HG02571 (cell line): ENCODE results near the gene ALOX15B.
"Not testable (repeated sequence)": the region's sequence is repeated elsewhere in the genome, so short reads cannot be mapped to it uniquely, and the experiment has no call there.

Experiments
- ATAC-seq: cut with Tn5 transposase; IDR thresholded peaks from one replicate; pipeline ENCODE4 v1.9.1; 2021; ENCODE audit warnings: mild to moderate bottlenecking, moderate library complexity; ENCODE audit not compliant: unreplicated experiment

The ALOX15B gene

DNA sequence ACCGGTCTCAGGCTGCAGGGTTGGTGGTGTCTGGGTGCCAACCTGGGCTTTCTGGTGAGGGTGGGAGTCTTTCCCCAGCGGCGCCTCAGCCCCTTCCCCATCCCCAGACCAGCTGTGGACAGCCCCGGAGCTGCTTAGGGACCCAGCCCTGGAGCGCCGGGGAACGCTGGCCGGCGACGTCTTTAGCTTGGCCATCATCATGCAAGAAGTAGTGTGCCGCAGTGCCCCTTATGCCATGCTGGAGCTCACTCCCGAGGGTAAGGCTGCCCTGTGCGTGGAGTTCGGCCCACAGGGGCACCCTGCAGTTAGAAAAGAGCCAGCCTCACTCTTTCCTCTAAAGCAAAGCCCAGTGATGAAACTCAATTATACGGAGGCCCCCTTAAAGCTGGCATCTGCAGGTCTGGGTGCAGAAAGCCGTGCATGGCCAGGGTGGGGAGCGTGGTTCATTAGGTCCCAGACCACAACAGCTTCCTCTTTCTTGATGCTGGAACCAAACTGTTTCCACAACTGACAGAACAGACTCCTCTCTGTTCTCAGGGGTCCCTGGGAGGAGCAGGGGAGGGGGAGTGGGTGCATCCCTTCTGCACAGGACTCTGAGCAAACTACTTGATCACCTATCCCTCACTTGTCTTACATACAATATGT lies 25.7 kb upstream of the ALOX15B start:
- no peak for ATAC-seq

DNA sequence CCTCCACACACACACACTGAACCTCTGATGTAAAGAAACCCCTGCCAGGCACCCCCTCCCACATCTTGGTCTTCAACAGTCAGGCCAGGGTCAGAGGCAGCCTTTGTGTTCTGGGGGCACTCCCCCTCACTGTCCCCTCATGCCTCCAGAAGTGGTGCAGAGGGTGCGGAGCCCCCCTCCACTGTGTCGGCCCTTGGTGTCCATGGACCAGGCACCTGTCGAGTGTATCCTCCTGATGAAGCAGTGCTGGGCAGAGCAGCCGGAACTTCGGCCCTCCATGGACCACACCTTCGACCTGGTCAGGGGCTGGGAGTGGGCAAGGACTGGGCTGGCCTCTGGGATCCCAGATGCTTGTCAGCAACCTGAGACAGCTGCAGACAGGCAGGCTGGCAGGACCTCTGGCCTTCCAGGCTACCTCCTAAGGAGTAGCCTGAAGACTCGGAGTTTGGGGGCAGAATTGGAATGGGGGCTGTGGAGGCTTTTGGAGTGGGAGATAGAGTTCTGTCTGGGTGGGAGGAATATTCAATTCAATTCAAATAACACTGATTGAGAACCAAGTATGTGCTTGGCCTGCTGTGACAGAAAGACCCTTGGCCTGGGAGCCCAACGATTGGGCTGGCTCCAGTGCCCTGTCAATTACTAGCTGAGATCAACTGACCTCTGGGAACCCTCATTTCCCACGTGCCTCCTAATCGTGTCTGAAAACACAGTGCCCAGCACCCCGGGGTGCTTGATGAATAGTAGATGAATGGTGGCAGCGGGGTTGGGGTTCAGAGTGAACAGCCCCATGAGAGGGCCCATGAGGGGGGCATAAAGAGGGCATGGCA lies 24.9 kb upstream of the ALOX15B start:
- no peak for ATAC-seq

DNA sequence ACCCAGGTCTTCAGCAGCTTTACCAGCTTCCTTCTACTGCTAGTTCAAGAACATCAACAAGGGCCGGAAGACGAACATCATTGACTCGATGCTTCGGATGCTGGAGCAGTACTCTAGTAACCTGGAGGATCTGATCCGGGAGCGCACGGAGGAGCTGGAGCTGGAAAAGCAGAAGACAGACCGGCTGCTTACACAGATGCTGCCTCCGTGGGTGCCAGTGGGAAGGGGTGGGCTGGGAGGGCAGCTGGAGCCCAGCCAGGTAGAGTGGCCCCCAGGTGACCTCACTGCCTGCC lies 24.4 kb upstream of the ALOX15B start:
- no peak for ATAC-seq

DNA sequence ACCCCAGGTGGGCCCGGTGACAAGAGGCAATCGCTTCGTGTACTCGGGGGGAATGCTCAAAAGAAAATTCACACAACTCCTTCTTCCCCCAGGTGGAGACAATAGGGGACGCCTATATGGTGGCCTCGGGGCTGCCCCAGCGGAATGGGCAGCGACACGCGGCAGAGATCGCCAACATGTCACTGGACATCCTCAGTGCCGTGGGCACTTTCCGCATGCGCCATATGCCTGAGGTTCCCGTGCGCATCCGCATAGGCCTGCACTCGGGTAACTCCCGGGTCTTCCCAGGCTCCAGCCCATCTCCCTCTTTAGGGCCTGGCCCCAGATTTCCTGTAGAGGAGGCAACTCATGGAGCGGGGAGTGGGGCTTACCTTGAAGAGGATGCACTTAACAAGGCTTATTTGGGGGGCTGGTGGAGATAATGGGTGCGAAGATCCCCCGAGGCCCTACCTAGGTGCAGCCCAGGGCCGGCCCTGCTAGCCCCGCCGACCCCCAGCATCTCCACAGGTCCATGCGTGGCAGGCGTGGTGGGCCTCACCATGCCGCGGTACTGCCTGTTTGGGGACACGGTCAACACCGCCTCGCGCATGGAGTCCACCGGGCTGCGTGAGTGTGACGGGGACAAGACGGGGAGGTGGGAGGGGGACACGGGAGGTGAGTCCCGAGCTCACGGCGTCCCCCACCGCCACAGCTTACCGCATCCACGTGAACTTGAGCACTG lies 23.5 kb upstream of the ALOX15B start:
- no peak for ATAC-seq

DNA sequence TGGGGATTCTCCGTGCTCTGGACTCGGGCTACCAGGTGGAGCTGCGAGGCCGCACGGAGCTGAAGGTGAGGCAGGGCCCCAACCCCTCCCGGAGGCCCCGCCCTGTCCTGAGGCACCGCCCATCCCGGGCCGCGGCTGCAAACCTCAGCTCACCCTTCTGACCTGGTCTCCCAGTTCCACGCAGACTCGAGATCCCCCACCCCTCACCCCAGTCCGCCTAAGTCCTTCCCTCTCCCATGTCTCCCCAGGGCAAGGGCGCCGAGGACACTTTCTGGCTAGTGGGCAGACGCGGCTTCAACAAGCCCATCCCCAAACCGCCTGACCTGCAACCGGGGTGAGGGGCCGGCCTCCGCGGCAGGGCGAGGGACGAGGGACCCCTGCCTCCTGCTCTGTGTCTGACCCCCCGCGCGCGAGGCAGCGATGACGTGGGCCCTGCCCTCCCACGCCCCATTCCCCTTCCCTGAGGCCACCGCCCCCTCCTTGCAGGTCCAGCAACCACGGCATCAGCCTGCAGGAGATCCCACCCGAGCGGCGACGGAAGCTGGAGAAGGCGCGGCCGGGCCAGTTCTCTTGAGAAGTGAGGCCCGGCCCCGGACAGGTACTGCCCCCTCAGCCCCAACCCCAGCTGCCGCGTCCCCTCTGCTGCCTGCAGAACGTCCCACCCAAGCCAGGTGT lies 22.8 kb upstream of the ALOX15B start:
- ATAC-seq = no peak

DNA sequence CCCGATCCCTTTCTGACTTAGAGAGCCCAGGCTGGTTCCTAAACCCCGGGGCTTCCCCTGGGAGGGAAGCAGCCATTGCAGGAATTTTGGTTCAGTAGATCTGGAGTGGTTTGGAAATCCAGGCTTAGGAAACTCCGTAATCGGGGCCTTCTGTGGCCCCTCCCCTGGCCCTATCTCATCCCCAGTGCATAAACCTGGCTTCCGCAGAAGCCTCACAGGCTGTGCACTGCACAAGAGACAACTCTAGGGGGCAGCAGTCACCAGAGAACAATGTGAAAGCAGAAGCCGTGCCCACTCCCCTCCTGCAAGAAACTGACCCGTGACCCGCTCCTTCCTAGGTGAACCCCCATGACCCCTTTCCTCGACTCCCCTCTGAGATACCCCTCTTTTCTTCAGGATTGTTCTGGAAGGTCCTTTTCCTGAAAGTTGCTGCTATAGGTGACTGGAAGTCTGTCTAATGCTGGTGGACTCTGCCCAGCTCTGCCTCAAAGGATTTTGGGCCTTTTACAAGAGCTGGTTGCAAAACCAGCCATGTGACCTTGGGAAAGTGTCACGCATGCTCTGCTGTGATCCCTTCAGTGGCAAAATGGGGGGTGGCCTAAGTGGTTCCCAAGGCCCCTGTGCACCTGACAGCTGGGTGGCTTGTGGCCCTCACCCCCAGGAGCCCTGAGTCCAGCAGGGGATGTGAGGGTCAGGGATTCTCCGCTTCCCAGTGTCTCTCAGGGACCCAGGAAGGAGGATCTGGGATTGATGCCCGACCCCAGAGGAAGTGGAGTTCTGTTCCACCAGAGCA lies 22.0 kb upstream of the ALOX15B start:
- no peak for ATAC-seq

DNA sequence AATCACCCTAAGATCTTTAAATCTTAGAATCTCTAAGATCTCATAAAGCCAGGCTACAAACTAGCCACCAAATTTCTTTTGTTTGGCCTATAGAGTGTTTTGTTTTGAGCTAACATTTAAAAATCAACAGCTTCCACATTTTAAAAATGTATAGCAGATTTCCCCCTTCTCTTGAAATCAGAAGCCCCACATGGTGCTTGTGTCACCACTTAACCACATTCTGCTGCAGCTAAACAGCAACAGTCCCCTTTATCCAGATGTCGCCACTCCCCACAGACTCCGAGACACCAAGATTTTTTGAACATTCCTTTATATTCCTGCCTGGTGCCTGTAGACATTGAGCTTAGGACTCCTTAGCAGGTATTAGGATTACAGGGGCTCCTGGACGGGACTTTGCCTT lies 20.4 kb upstream of the ALOX15B start:
- no peak for ATAC-seq

DNA sequence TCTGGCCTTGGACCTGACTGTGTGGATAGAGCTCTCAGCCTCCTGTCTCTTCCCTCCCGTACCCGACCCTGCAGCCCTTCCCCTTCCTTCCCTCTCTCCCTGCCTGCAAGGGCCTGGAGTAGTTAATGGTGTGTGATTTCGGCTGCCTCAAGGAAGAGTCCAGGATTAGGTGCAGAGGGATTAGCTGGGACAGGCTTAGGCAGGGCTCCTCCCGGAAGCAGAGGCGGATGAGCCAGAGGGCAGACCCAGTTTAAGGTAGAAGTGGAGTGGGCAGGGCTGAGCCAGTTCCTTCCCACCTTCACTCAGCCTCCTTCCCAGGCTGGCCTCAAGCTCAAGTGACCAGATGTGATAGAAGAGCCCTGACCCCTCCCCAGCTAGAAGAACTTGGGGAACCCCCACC lies 19.7 kb upstream of the ALOX15B start:
- ATAC-seq = no peak

DNA sequence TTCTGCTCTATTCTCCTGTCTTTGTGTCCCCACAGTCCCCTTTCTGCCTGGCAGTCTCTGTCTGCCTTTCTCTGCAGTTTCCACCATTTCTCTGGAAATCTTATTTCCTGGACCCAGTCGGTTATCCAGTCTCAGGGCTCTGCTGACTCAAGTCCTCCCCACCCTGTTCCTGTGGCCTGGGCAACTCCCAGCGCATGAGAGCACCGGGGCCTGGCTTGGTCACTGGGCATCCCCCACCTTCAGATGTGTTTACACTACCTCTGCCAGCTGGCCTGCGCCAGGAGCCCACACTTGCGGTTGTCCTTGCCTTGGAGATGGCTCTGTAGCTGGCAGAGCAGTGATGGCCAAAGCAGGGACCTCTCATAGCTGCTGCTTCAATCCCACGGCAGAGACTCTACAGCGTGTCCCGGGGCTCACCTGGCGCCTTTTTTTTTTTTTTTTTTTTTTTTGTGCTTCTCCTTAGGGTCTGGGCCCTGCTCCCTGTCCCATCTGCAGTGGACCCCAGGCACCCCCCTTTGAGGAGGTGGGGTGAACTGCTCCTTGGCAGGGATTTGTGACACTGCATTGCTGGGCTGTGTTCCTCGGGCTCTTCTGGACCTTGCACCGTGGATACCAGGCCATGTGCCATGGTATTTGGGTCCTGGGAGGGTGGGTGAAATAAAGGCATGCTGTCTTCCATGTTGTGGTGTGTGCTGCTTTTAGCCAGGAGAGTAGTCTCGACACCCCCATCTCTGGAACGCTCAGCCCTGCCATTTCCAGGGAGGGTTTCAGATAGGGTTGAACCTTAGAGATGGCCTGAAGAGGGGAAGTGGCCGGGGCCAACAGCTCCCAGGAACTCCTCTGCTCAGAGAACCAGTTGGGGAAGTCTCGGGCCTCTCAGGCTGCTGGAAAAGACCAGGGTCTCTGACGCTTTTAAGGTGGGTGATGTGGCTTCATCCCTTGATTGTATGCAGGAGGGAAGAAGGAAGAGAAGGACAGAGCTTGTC lies 18.9 kb upstream of the ALOX15B start:
- ATAC-seq = no peak

DNA sequence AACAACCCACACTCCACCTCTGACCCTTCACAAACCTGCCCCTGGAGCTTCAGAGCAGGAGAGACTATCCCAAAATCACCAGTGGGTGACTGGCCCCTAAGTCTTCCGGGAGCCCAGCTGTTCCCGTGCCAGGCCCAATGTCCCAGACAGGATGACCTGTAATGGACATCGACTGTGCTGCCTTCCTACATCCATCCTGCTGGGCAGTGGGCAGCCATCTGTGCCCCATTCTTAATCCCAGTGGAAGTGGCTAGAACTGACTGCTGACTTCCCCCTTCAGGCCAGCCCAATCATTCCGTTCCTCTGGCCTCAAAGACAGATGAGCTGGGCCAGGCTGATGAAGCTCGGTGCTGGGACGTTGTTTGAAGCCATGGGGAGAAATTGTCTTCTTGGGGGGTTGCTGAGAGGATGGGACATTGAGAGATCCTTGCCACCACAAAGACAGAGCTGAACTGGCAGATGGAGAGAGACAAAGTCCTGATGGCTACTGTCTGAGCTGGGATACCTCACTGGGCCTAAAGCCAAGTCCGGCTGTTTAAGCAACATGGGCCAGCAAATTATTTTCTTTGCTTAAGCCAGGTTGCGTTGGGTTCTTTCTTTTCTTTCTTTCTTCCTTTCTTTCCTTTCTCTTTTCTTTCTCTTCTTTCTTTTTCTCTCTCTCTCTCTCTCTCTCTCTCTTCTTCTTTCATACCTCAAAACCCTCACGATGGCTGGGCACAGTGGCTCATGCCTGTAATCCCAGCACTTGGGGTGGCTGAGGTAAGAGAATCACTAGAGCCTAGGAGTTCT lies 17.9 kb upstream of the ALOX15B start:
- ATAC-seq = no peak

DNA sequence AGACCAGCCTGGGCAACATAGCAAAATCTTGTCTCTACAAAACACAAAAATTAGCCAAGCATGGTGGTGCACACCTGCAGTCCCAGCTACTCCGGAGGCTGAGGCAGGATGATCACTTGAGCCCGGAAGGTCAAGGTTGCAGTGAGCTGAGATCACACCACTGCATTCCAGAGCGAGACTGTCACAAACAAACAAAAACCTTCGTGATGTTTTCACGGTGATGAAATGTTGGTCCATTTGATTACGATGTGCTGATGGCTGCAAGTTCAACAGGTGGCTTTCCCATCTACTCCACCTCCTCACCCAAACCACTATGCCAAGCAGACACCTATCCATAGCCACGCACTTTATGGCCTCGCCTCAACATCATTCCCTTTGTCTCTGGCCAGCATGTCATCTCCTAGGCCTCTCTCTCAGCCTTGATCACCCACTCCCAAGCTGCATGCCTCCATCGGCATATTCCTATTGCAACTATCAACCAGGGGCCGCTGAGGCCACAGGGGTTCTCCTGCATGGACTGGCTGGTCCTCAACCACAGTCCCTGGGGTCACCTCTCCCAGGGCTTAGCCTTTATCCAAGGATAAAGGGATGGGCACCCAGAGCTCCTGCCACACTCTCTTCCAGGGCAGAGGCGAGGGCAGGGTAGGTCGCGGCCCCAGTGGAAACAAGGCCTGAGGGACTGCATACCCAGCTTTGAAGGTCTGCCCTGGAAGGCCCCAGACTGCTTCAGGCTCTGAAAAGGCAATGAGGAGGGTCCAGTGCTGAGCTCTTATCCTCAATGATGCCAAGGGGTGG lies 17.1 kb upstream of the ALOX15B start:
- no peak for ATAC-seq

DNA sequence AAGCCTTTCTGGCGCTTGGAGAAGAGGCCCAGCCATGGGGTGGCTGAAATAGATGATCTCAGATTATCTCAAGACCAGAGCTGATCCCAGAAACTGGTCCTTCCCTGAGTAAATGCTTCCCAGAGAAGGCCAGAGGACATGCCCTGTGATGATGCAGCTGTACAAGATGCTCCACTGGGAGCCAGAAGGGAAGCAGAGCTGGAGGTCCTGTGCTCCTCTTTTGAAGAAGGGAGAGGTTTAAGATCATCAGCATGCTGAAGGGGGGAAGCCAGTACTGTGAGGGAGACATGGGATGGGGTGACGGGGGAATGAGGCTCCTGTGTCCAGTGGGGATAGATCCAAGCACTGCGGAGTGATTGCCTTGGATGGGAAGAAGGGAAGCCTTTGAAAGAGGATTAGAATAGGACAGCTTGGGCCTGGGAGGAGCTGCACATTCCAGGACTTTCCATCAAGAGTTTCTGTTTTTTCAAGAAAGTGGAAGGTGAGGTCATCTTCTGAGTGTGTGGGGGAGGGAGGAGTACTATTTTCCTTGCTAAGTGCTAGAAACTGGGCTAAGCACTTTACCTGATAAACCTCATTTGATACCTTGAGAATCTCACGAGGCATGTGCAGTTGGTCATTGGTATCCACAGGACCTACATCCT lies 16.4 kb upstream of the ALOX15B start:
- ATAC-seq = no peak

DNA sequence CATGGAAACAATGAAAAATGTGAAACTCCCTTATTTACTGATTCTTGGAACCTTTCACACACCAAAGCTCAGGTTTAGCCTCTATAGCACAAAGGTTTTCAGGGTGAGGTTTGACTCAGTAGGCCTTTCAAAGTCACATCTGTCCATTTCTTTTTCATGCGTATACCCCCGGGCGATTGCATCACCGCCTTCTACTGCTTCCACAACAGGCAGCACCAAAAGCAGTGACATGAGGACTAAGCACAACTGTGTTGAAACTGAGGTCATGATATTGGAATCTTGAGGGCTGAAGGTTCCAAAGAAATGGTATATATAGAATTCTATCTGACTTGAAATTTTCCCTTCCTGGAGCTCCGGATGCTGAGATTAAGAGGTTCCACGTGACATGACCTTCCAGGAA lies 14.7 kb upstream of the ALOX15B start:
- not testable (repeated sequence) for ATAC-seq

DNA sequence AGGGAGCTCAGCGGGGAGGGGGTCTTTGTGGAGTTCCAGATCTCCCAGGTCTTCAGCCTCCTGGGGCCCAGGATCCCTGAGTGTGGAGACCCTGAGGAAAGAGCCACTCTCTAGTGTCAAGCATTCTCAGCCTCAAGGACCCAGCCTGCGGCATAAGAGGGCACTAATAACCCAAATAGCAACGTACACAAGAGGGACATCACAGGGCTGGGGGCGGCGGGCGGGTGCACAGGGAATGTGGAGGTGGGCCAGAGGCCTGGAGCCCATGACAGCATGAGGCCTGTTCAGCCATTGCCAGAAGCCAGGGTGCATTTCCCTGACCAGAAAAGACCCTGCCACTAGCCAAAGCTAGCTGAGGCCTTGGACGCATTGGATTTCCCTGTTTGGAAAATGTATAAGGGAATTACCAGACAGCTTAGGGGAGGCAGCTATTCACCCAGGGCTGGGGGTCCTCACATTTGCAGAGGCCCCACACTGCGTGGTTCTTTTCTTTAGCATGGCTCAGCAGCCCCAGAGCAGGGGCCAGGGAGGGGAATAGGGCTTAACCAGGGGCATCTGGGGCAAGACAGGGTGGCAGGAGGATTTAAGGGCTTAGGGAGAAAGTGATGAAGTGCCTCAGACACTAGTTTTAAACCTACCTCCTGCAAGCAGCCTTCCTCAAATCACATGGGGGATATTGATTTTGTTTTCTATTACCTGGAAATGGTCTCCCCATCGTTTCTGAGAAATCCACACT lies 13.5 kb upstream of the ALOX15B start:
- ATAC-seq = no peak

DNA sequence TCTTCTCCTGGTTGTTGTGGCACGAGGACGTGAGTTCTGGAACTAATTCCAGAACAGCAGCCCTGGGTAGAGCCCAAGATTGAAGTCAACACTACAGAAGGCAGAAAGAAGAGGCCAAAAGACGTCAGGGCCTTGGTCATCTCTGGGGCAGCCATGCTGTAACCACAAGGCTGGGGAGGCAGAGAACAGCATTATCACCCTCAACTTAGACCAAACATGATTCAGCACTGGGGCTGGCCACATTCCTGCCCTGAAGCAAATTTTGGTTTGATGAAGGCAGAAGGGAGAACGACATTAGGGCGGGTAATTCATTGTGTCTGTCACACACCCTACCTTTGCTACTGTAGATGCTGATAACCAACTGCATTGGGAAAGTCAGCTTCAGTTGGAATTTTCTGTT lies 9.7 kb upstream of the ALOX15B start:
- no peak for ATAC-seq

DNA sequence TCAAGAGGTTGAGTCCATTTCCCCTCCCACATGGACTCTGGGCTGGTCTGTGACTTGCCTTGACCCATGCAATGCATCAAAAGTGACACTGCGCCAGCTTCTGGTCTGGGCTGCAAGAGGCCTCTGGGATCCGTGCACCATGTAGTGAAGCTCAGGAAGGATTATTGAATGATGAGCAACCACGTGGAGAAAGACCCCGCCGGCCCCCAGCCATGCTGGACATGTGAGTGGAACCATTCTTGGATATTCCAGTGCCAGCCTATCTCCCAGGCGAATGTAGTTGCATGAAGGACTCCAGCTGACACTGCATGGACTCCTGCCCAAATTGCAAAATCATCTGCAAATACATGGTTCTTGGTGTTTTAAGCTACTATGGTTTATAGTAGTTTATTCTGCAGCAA lies 7.6 kb upstream of the ALOX15B start:
- no peak for ATAC-seq

DNA sequence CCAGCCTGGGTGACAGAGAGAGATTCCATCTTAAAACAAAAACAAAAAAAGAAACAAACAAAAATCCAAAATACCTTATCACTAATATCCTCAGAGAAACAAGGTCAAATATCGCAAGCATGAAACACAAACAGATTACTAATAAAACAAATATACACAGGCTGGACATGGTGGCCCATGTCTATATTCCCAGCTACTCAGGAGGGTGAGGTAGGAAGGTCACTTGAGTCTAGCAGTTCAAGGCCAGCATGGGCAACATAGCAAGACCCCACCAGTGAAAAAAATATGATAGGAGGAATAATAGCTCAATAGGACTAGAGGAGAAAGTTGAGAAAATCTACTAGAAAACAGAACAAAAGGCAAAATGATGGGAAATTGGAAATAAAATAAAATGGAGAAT lies 6.9 kb upstream of the ALOX15B start:
- ATAC-seq = no peak
